ENCODE data around the gene EPS15.

EPS15 gene

DNA sequence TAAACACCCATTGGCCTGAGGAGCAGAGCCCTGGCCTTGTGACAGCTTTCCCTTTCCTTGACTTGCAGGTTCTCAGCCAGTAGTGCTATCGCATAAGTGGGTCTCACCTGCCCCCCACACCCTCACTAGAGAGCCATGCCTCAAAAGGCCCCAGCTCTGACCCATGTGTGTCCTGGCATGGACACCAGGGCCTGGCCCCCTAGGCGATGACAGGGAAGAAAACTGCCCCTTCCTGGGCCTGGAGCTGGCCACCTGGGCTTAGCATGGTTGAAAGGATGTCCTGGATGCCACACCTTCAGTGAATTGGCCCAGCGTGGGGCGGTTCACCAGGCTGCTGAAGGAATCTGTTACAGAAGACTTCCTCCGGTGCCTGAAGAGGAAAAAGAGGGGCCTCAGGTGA, 207.2 kb downstream of the EPS15 start:
- DNase-seq = no peak

DNA sequence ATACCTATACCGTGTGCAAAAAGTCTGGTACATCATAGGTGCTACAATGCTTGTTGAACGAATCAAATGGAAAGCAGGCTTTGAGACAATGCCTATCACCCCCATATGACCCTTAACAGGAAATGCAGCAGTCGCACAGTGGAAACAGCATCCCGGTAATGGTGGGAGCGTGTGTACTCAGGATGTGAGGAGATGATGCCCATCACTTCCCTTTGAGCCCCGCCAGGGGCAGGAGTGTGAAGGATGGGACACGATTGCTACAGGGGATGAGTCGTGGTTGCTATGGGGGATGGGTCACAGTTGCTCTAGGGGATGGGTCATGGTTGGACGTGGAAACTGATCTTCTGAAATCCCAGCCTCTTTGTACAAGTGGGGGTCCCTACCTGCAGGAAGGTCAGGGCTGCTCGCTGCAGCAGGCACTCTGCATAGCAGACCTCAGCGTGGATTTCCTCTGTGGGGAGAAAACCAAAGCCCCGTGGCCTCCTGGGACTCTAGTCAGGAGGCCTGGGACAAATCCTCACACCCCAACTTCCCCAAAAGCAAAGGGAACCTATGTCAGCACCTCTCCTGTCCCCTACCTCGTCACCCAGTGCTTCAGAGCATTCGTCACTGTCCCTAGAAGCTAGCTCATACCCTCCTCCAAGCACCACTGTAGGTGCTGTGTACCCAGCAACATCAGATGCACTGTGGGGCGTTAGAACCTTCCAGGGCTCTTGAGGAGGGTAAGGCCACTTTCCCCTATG, 208.0 kb downstream of the EPS15 start:
- no peak for DNase-seq

- no peak for DNase-seq
Measured at GRCh38 chr1:51309291-51309690, 209.8 kb downstream of the EPS15 start.

DNA sequence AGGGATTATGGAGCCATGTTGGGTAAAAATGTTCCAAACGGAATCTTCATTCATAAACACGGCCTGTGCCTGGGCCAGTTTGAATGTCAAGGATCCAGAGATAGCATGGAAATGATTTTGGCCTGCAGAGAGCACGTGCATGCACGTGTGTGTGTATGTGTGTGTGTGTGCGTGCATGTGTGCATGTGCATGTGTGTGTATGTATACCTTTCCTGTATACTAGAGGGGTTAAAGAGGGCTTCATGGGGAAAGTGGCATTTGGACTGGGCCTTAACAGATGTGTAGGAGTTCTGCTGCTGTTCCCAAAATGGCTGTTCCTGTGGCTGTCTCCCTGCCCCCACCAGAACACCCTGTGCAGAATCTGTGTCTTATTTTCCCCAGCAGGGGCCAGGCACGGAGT, 210.4 kb downstream of the EPS15 start:
- no peak for DNase-seq

DNA sequence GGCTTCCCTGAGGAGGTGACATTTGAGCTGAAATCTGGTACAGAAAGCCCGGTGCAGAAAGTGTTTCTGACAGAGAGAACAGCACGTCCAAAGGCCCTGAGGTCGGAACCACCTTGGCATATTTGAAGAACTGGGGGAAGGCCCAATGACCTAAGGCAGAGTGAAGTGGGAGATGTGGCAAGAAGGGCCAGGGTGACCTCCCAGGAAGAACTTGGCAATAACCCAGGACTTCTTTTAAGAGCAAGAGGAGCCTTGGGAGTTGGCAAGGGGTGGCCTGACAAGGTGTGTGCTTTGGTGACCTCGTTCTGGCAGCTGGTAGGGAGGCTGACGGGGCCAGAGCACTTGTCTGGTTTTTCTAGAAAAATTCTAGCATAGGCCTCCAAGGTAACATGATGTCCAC, 212.1 kb downstream of the EPS15 start:
- DNase-seq = no peak

- no peak for DNase-seq
Measured at GRCh38 chr1:51305371-51305823, 213.7 kb downstream of the EPS15 start.

- DNase-seq = no peak
Measured at GRCh38 chr1:51304360-51304759, 214.7 kb downstream of the EPS15 start.

All from T-helper 1 cell (primary cell).